ENCODE data around the gene EPS8L2.

DNA sequence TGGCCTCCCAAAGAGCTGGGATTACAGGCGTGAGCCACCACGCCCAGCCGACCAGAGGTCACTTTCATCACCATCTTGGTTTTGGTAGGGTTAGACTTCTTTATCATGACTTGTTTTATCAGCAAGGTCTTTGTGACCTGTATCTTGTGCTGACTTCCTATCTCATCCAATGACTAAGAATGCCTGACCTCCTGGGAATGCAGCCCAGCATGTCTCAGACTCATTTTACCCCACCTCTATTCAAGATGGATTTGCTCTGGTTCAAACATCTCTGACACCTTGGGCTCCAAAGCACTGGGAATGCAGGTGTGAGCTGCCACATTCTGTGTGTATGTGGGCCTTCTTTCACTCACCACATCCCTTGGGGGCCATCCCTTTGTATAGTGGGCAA lies 36.1 kb downstream of the EPS8L2 start:
- TF ChIP-seq, protein P1, sequence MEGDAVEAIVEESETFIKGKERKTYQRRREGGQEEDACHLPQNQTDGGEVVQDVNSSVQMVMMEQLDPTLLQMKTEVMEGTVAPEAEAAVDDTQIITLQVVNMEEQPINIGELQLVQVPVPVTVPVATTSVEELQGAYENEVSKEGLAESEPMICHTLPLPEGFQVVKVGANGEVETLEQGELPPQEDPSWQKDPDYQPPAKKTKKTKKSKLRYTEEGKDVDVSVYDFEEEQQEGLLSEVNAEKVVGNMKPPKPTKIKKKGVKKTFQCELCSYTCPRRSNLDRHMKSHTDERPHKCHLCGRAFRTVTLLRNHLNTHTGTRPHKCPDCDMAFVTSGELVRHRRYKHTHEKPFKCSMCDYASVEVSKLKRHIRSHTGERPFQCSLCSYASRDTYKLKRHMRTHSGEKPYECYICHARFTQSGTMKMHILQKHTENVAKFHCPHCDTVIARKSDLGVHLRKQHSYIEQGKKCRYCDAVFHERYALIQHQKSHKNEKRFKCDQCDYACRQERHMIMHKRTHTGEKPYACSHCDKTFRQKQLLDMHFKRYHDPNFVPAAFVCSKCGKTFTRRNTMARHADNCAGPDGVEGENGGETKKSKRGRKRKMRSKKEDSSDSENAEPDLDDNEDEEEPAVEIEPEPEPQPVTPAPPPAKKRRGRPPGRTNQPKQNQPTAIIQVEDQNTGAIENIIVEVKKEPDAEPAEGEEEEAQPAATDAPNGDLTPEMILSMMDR (conservative IDR thresholded peaks at IDR 0.05; ENCODE audit: low read length) = no peak
- no peak for TF ChIP-seq EZH2phosphoT487 (IDR thresholded peaks at IDR 0.05; ENCODE audit: borderline replicate concordance)
